ENCODE data around the gene IRX6.

The IRX6 gene

GRCh38 chr16:55376567-55377167 lies 52.7 kb downstream of the IRX6 start:
- in situ Hi-C loops (cut with HindIII; ENCODE audit: low pct_unique_long_range_greater_than_20kb, low sequenced_read_pairs): no loop called here
- DNase-seq (ENCODE audit: low read depth in 1 of 2, low spot score in 1 of 2): no peak
- TF ChIP-seq JUND (IDR thresholded peaks at IDR 0.05; ENCODE audit: low read depth): no peak

GRCh38 chr16:55377840-55378239 lies 53.8 kb downstream of the IRX6 start:
- in situ Hi-C loops (cut with HindIII; ENCODE audit: low pct_unique_long_range_greater_than_20kb, low sequenced_read_pairs): no loop called here
- no peak for TF ChIP-seq JUND (IDR thresholded peaks at IDR 0.05; ENCODE audit: low read depth)
- DNase-seq (ENCODE audit: low read depth in 1 of 2, low spot score in 1 of 2): no peak

GRCh38 chr16:55378616-55379015 lies 54.6 kb downstream of the IRX6 start:
- no peak for TF ChIP-seq JUND (IDR thresholded peaks at IDR 0.05; ENCODE audit: low read depth)
- no peak for DNase-seq (ENCODE audit: low read depth in 1 of 2, low spot score in 1 of 2)
- in situ Hi-C loops (cut with HindIII; ENCODE audit: low pct_unique_long_range_greater_than_20kb, low sequenced_read_pairs): no loop called here

- no peak for TF ChIP-seq JUND (IDR thresholded peaks at IDR 0.05; ENCODE audit: low read depth)
- no peak for DNase-seq (ENCODE audit: low read depth in 1 of 2, low spot score in 1 of 2)
- in situ Hi-C loops (cut with HindIII; ENCODE audit: low pct_unique_long_range_greater_than_20kb, low sequenced_read_pairs): no loop called here
Measured at GRCh38 chr16:55379371-55379770, 55.4 kb downstream of the IRX6 start.

GRCh38 chr16:55379876-55380390 lies 55.9 kb downstream of the IRX6 start:
- TF ChIP-seq JUND (IDR thresholded peaks at IDR 0.05; ENCODE audit: low read depth): no peak
- in situ Hi-C loops (cut with HindIII; ENCODE audit: low pct_unique_long_range_greater_than_20kb, low sequenced_read_pairs): no loop called here
- no peak for DNase-seq (ENCODE audit: low read depth in 1 of 2, low spot score in 1 of 2)

All from T47D (cell line).